Measurements from ENCODE around the gene RAB12. TPM values are rescaled to one million over a fixed set of nuclear protein-coding genes. Genes with fewer than 3 reads are reported as not detected.

The RAB12 gene
- total RNA-seq, 3 donors from 2014 or later, result 46.5 to 64.0 (median 55.0) TPM

DNA sequence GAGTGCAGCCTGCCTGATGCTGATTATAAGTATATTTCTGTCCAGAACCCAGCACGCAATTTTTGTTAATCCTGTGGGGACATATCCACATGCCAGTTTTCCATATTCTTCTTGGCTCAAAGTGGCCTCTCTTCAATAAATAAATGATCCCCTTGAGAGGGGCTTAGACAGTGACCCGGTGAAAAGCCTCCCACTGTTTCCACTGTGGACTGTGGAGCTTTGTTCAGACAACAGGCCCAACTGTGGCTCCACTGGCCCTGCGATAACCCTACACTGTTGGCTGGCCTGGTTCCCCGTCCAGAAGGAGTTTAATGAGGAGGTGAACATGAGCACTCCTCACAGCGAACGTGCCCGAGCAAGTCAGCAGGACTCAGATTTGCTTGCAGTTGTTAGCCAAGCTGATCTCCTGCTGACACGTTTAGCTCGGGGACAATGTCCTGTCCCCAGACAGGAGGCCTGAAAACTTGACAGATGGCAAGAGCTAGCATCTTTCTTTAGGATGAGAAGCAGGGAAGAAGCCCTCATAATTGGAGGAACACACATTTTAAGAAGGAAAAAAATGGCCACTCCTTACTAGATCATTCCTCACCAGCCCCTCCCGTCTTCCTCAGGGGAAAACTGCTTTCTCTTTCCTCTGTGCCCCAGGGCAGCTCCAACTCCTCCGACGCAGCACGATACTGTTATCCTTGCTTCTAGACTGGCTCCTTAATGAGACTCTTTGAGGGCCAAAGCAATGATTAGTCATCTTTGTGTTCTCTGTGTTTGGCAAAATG lies 76.1 kb downstream of the RAB12 start:
- H3K9me3 ChIP-seq, result no peaks in the 10 kb centered on the region
- H3K36me3 ChIP-seq, result no peaks in the 10 kb centered on the region
- peak in 1 of 2 donors; percentile 45 for DNase-seq (ENCODE audit: low spot score in 2 of 2)
- peak overlapping the region; percentile 48 to 72 for H3K27ac ChIP-seq
- no peak overlapping the region for H3K4me3 ChIP-seq
- TF ChIP-seq CTCF (IDR thresholded peaks at IDR 0.05) (no peak), POLR2AphosphoS5 (IDR thresholded peaks at IDR 0.05) (no peak), POLR2A (IDR thresholded peaks at IDR 0.05) (no peak)
- H3K27me3 ChIP-seq, result no peaks in the 10 kb centered on the region
- intact Hi-C loops (cut with DNase I; ENCODE audit: low total_unique reads), result no loop called here
- no peaks in the 10 kb centered on the region for H3K4me1 ChIP-seq

- H3K4me1 ChIP-seq, result no peaks in the 10 kb centered on the region
- peak overlapping the region; percentile 48 to 72 for H3K27ac ChIP-seq
- intact Hi-C loops (cut with DNase I; ENCODE audit: low total_unique reads), result no loop called here
- H3K27me3 ChIP-seq, result no peaks in the 10 kb centered on the region
- H3K36me3 ChIP-seq, result no peaks in the 10 kb centered on the region
- H3K9me3 ChIP-seq, result no peaks in the 10 kb centered on the region
- DNase-seq (ENCODE audit: low spot score in 2 of 2), result no peak
- no peak overlapping the region for H3K4me3 ChIP-seq
- no peak for TF ChIP-seq CTCF (IDR thresholded peaks at IDR 0.05)
These were observed 76.6 kb downstream of the RAB12 start for GRCh38 chr18:8685914-8686216.

DNA sequence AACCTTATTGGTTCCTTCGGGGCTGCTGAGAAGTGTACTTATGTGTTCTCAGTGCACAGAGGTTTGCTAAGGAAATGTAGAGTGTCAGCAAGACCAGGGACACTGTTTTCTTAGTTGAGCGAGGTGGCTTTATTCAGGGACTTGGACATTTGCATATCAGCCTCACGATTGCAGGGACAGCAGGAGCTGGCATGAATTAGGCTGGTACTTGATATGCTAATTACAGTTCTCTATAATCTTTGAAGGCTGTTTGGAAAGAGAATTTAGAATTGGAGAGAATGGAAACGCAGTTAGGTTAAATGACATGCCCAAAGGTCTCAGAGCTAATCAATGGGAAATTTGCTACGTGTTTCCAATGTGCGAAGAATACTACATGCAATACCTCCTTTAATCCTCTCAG lies 77.4 kb downstream of the RAB12 start:
- intact Hi-C loops (cut with DNase I; ENCODE audit: low total_unique reads), result no loop called here
- Histone ChIP-seq H3K9me3 (no peaks in the 10 kb centered on the region), H3K27me3 (no peaks in the 10 kb centered on the region), H3K27ac (no peak overlapping the region), H3K36me3 (no peaks in the 10 kb centered on the region), H3K4me3 (no peak overlapping the region), H3K4me1 (no peaks in the 10 kb centered on the region)
- TF ChIP-seq CTCF (IDR thresholded peaks at IDR 0.05) (no peak), POLR2AphosphoS5 (IDR thresholded peaks at IDR 0.05) (no peak), POLR2A (IDR thresholded peaks at IDR 0.05) (no peak)
- DNase-seq (ENCODE audit: low spot score in 2 of 2), result no peak

- H3K4me1 ChIP-seq, result no peaks in the 10 kb centered on the region
- H3K27me3 ChIP-seq, result no peaks in the 10 kb centered on the region
- intact Hi-C loops (cut with DNase I; ENCODE audit: low total_unique reads), result no loop called here
- no peak overlapping the region for H3K27ac ChIP-seq
- no peak for DNase-seq (ENCODE audit: low spot score in 2 of 2)
- no peak for TF ChIP-seq POLR2AphosphoS5 (IDR thresholded peaks at IDR 0.05)
- TF ChIP-seq CTCF (IDR thresholded peaks at IDR 0.05), result no peak
- TF ChIP-seq POLR2A (IDR thresholded peaks at IDR 0.05), result no peak
- H3K9me3 ChIP-seq, result no peaks in the 10 kb centered on the region
- no peak overlapping the region for H3K4me3 ChIP-seq
- H3K36me3 ChIP-seq, result no peaks in the 10 kb centered on the region
These were observed 79.1 kb downstream of the RAB12 start for GRCh38 chr18:8688216-8688800.

DNA sequence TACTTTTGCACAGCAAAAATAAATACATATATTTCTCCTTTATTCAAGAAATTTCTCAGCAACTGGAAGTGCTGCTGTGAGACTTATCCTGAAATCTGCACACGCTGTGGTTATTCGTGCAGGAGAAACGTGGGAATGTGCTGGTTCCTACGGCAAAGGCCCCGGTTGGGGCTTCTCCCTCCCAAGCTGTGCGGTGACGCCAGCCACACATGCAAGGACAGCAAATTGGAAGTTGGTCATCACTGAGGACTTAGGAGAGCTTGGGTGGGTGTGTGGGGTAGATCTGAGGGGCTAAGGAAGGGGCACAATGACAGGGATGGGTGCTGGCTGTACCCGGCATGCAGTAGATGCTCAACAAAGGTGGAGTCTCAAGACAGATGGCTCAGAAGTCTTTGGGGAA lies 79.6 kb downstream of the RAB12 start:
- Histone ChIP-seq H3K27me3 (no peaks in the 10 kb centered on the region), H3K4me1 (no peaks in the 10 kb centered on the region), H3K4me3 (no peak overlapping the region), H3K36me3 (no peaks in the 10 kb centered on the region), H3K9me3 (no peaks in the 10 kb centered on the region), H3K27ac (no peak overlapping the region)
- intact Hi-C loops (cut with DNase I; ENCODE audit: low total_unique reads), result no loop called here
- DNase-seq (ENCODE audit: low spot score in 2 of 2), result no peak
- no peak for TF ChIP-seq CTCF (IDR thresholded peaks at IDR 0.05)

Other genes starting within 250 kb of the RAB12 start
- gene MTCL1, start 96.1 kb downstream of the RAB12 start, total RNA-seq, result 1 to 10 TPM; 4.9 to 9.1 (median 7.2) TPM

All from breast epithelium (tissue), 4 donors.